SK-N-SH treated with all-trans-retinoic acid at 6 μM for 48 hours (cell line): ENCODE measurements around the gene B3GAT1.

Experiments
- ATAC-seq: fragments of 200-7000 bp; cut with Tn5 transposase; 3 replicates; pipeline ENCODE4 v1.9.1; 2020; ENCODE audit warnings: mild to moderate bottlenecking, moderate library complexity
- BACH2 ChIP-seq: fragments of 250-450 bp; sonication (Bioruptor Pico); IDR thresholded peaks from 2 replicates; pipeline ENCODE4 v1.9.0; 2021; ENCODE audit warnings: mild to moderate bottlenecking, borderline replicate concordance
- CREB5 ChIP-seq: fragments of 250-450 bp; sonication (Bioruptor Pico); IDR thresholded peaks from 2 replicates; pipeline ENCODE4 v1.5.1; 2020; ENCODE audit warnings: low read depth, mild to moderate bottlenecking, moderate library complexity
- CSDC2 ChIP-seq: fragments of 250-450 bp; sonication (Bioruptor Pico); IDR thresholded peaks from 2 replicates; pipeline ENCODE4 v1.5.0; 2020; ENCODE audit warnings: mild to moderate bottlenecking, moderate library complexity
- ESRRG ChIP-seq: fragments of 250-450 bp; sonication (Bioruptor Pico); IDR thresholded peaks from 2 replicates; pipeline ENCODE4 v1.6.1; 2021; ENCODE audit warnings: mild to moderate bottlenecking
- GLIS3 ChIP-seq: fragments of 250-450 bp; sonication (Bioruptor Pico); IDR thresholded peaks from 2 replicates; pipeline ENCODE4 v1.5.0; 2020; ENCODE audit warnings: mild to moderate bottlenecking, moderate library complexity
- OSR1 ChIP-seq: fragments of 250-450 bp; sonication (Bioruptor Pico); IDR thresholded peaks from 2 replicates; pipeline ENCODE4 v1.8.0; 2022; ENCODE audit warnings: moderate library complexity, mild to moderate bottlenecking, inconsistent platforms
- PPARA ChIP-seq: fragments of 250-450 bp; sonication (Bioruptor Pico); IDR thresholded peaks from 2 replicates; pipeline ENCODE4 v1.5.0; 2020; ENCODE audit warnings: mild to moderate bottlenecking, borderline replicate concordance
- RARB ChIP-seq: fragments of 250-450 bp; sonication (Bioruptor Pico); IDR thresholded peaks from 2 replicates; pipeline ENCODE4 v1.8.0; 2021; ENCODE audit warnings: mild to moderate bottlenecking, moderate library complexity
- TCF4 ChIP-seq: fragments of 250-450 bp; sonication (Bioruptor Pico); IDR thresholded peaks from 2 replicates; pipeline ENCODE4 v1.8.0; 2021; ENCODE audit warnings: mild to moderate bottlenecking, moderate library complexity, borderline replicate concordance
- TOX ChIP-seq: fragments of 250-450 bp; sonication (Bioruptor Pico); IDR thresholded peaks from 2 replicates; pipeline ENCODE4 v1.8.0; 2021; ENCODE audit warnings: mild to moderate bottlenecking, moderate library complexity, borderline replicate concordance
- TSHZ2 ChIP-seq: fragments of 250-450 bp; sonication (Bioruptor Pico); IDR thresholded peaks from 2 replicates; pipeline ENCODE4 v1.5.0; 2020; ENCODE audit warnings: mild to moderate bottlenecking, moderate library complexity
- ZC3H10 ChIP-seq: fragments of 250-450 bp; sonication (Bioruptor Pico); IDR thresholded peaks from 2 replicates; pipeline ENCODE4 v1.5.1; 2021; ENCODE audit warnings: mild to moderate bottlenecking, moderate library complexity
- ZFP3 ChIP-seq: fragments of 250-450 bp; sonication (Bioruptor Pico); IDR thresholded peaks from 2 replicates; pipeline ENCODE4 v1.5.0; 2020; ENCODE audit warnings: mild to moderate bottlenecking, moderate library complexity
- ZNF565 ChIP-seq: fragments of 450-650 bp; formaldehyde crosslinking; conservative IDR thresholded peaks from 2 replicates; pipeline ENCODE4 v1.5.0; 2020; ENCODE audit warnings: low read depth, mild to moderate bottlenecking, moderate library complexity
- ZNF70 ChIP-seq: fragments of 450-650 bp; formaldehyde crosslinking; IDR thresholded peaks from 2 replicates; pipeline ENCODE4 v1.5.0; 2020; ENCODE audit warnings: mild to moderate bottlenecking, moderate library complexity
- ZNF8 ChIP-seq: fragments of 450-650 bp; formaldehyde crosslinking; IDR thresholded peaks from 2 replicates; pipeline ENCODE4 v1.5.0; 2020; ENCODE audit warnings: mild to moderate bottlenecking, moderate library complexity
- TF ChIP-seq, protein P1 (sequence below): fragments of 250-450 bp; sonication (Bioruptor Pico); IDR thresholded peaks from 2 replicates; pipeline ENCODE4 v1.5.1; 2021; ENCODE audit warnings: mild to moderate bottlenecking, moderate library complexity
- TF ChIP-seq, protein P2 (sequence below): fragments of 250-450 bp; sonication (Bioruptor Pico); IDR thresholded peaks from 2 replicates; pipeline ENCODE4 v1.8.0; 2021; ENCODE audit warnings: low read depth, mild to moderate bottlenecking, moderate library complexity, borderline replicate concordance

B3GAT1 gene

GRCh38 chr11:134414766-134415765 is 3.0 kb upstream of the B3GAT1 start:
- TF ChIP-seq PPARA (CRISPR knock-in tag), result no peak
- TF ChIP-seq, all 23 proteins: peak for 0

DNA sequence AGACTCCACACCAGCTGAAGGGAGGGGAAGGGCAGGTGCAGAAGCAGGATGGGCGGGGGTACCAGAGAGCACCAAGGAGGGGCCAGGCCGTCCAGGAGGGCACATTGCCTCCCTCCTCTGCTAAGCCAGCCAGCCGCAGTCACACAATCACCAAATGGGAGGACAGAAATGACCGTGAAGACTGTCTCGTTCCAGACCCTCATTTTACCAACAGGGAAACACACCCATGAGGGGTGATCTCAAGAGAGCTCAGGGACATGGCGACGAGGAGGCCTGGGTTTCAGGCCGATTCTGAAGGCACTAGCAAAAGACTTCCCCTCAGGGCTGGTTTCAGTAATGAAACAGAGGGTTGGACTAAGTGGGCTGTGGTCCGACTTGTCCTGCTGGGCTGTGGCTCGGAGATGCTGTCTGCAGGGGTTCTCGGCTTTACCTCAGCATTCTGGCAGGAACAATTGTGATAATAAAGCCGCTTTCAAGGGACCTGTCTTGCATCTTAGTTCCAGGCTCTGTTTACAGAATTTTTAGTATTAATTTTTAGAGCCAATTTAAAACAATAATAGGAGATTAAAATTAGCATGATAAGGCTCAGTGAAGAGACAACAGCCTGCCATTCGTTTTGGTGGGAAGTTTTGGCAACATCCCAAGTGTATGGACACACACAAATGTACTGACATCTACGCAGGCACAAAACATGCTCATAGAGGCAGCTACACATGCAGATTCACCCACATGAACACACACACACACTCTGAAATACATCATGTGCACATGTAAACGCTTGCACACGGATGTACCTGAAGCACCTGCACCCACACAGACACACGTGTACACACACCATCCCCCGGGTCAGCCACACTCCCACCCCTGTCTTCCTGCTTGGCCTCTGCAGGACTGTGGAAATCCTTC is 2.0 kb upstream of the B3GAT1 start:
- no peak; the same call in 2 of the 3 replicates for ATAC-seq

More at GRCh38 chr11:134414766-134415765, 3.0 kb upstream of the B3GAT1 start:
- no peak for ATAC-seq

DNA sequence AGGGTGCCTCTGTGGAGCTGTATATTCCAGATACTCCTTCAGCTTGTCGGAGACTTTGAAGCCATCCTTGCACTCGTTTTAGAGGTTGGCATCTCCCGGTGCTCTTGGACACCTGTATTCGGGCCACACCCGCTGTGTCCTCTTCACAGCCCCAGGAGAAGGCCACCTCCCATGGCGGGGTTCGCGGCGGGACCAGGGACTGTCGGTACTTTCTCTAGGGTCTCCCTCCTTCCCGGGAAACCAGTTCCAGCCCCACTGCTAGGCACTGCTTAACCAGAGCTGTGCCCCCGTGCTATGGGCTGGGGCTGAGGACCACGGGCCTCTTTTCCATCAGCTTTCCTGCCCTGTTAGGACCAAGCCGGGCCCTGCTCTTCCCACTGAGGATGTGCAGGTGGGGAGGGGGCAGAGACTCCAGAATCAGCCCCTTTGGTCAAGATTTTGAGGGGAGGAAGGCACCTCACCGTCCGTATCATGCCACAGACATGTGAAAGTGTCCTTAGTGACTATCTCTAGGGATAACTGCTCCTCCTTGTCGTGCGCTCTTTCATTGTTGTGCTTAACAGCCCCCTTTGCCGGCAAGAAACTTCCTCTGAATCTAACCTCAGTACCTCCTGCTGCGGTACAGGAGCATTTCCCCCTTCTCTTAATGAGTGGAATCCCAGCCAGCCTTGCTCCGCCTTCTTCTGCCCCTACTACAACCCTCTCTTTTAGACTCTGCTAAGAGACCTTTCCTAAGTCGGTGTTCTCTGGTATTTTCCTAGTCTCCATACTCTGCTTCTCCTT is 1.2 kb upstream of the B3GAT1 start:
- no peak; the same call in 2 of the 3 replicates for ATAC-seq
- no peak for TF ChIP-seq RARB (CRISPR knock-in tag)
- no peak for TF ChIP-seq ESRRG (CRISPR knock-in tag)
- TF ChIP-seq PPARA (CRISPR knock-in tag), result no peak
- no peak for TF ChIP-seq CREB5
- no peak for TF ChIP-seq ZC3H10 (CRISPR knock-in tag)
- TF ChIP-seq TCF4 (CRISPR knock-in tag), result no peak
- TF ChIP-seq, protein P1, sequence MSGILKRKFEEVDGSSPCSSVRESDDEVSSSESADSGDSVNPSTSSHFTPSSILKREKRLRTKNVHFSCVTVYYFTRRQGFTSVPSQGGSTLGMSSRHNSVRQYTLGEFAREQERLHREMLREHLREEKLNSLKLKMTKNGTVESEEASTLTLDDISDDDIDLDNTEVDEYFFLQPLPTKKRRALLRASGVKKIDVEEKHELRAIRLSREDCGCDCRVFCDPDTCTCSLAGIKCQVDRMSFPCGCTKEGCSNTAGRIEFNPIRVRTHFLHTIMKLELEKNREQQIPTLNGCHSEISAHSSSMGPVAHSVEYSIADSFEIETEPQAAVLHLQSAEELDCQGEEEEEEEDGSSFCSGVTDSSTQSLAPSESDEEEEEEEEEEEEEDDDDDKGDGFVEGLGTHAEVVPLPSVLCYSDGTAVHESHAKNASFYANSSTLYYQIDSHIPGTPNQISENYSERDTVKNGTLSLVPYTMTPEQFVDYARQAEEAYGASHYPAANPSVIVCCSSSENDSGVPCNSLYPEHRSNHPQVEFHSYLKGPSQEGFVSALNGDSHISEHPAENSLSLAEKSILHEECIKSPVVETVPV (CRISPR knock-in tag), result no peak
- TF ChIP-seq, protein P2, sequence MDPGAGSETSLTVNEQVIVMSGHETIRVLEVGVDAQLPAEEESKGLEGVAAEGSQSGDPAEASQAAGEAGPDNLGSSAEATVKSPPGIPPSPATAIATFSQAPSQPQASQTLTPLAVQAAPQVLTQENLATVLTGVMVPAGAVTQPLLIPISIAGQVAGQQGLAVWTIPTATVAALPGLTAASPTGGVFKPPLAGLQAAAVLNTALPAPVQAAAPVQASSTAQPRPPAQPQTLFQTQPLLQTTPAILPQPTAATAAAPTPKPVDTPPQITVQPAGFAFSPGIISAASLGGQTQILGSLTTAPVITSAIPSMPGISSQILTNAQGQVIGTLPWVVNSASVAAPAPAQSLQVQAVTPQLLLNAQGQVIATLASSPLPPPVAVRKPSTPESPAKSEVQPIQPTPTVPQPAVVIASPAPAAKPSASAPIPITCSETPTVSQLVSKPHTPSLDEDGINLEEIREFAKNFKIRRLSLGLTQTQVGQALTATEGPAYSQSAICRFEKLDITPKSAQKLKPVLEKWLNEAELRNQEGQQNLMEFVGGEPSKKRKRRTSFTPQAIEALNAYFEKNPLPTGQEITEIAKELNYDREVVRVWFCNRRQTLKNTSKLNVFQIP, result no peak
- TF ChIP-seq TSHZ2 (CRISPR knock-in tag), result no peak
- TF ChIP-seq BACH2 (CRISPR knock-in tag), result no peak

More for the DNA sequence above, 2.0 kb upstream of the B3GAT1 start:
- TF ChIP-seq ZNF70 (CRISPR knock-in tag), result no peak

- ATAC-seq, result no peak
- no peak for TF ChIP-seq TCF4 (CRISPR knock-in tag)
- TF ChIP-seq TOX, result no peak
- TF ChIP-seq ZNF8, result no peak
- no peak for TF ChIP-seq TSHZ2 (CRISPR knock-in tag)
- no peak for TF ChIP-seq GLIS3 (CRISPR knock-in tag)
- no peak for TF ChIP-seq OSR1
- TF ChIP-seq ZFP3, result no peak
- TF ChIP-seq CSDC2 (CRISPR knock-in tag), result no peak
- no peak for TF ChIP-seq ZNF565 (CRISPR knock-in tag)
These were observed 1.3 kb downstream of the B3GAT1 start for GRCh38 chr11:134410766-134411165.
